Common myeloid progenitor, CD34-positive (primary cell): Measurements from ENCODE around the gene DUSP22. TPM values are rescaled to one million over a fixed set of nuclear protein-coding genes. Genes with fewer than 3 reads are reported as not detected.
A peak's percentile ranks its signal among the peaks of the same experiment; 100 is the strongest.
"Not testable (repeated sequence)": the region's sequence is repeated elsewhere in the genome, so short reads cannot be mapped to it uniquely, and the experiment has no call there.

Experiments
- CTCF ChIA-PET: fragments of 350-600 bp; sonication (Branson Sonifier 250); formaldehyde crosslinking; loops from one replicate; lab custom pipeline; 2021; ENCODE audit warnings: antibody characterized with exemption; lab: Charles Lee
- POLR2A ChIA-PET: fragments of 350-600 bp; sonication (Branson Sonifier 250); formaldehyde crosslinking; loops from one replicate; lab custom pipeline; 2021; ENCODE audit warnings: antibody characterized with exemption; lab: Charles Lee
- DNase-seq, 3 donors: peaks; one replicate each; pipeline versions ENCODE4 v3.0.0 to v3.0.0-alpha.2; 2013
- H3K27ac ChIP-seq, 2 experiments: 1 replicate in 1 of 2; 2 replicates in 1 of 2; pipeline ENCODE4 v1.7.0; 2013; ENCODE audit warnings: inconsistent platforms in 2 of 2, low read length in 2 of 2, mild to moderate bottlenecking in 2 of 2, low read depth in 1 of 2, moderate library complexity in 1 of 2; ENCODE audit not compliant: severe bottlenecking in 2 of 2, insufficient read depth in 1 of 2, poor library complexity in 1 of 2
- H3K27me3 ChIP-seq, 5 experiments: replicated peaks in 2 of 5; 1 replicate in 3 of 5; 2 replicates in 2 of 5; pipeline versions ENCODE4 v1.6.1 to v1.7.0; 2013; ENCODE audit warnings: low read length in 4 of 5, mild to moderate bottlenecking in 2 of 5, moderate library complexity in 2 of 5, inconsistent platforms in 1 of 5; ENCODE audit not compliant: insufficient read depth in 5 of 5, control insufficient read depth in 4 of 5
- H3K36me3 ChIP-seq, 4 experiments: 1 replicate in 2 of 4; 2 replicates in 2 of 4; pipeline versions ENCODE4 v1.6.1 to v1.7.0; 2013; ENCODE audit warnings: low read length in 3 of 4, control low read depth in 1 of 4, mild to moderate bottlenecking in 1 of 4; ENCODE audit not compliant: control insufficient read depth in 4 of 4, insufficient read depth in 4 of 4
- H3K4me1 ChIP-seq, 4 experiments: 1 replicate in 3 of 4; 2 replicates in 1 of 4; pipeline versions ENCODE4 v1.6.1 to v1.7.1; 2013; ENCODE audit warnings: low read length in 3 of 4, mild to moderate bottlenecking in 3 of 4, control low read depth in 1 of 4, inconsistent platforms in 1 of 4, moderate library complexity in 1 of 4; ENCODE audit not compliant: control insufficient read depth in 4 of 4, insufficient read depth in 4 of 4; ENCODE audit errors: control extremely low read depth in 1 of 4
- H3K4me3 ChIP-seq, 7 experiments: 1 replicate in 4 of 7; 2 replicates in 3 of 7; pipeline versions ENCODE4 v1.5.1 to v1.7.0; 2013; ENCODE audit warnings: mild to moderate bottlenecking in 7 of 7, low read length in 6 of 7, moderate library complexity in 6 of 7, inconsistent platforms in 2 of 7, low read depth in 2 of 7, control low read depth in 1 of 7; ENCODE audit not compliant: insufficient read depth in 4 of 7, control insufficient read depth in 1 of 7; ENCODE audit errors: extremely low read depth in 1 of 7
- H3K9me3 ChIP-seq, 5 experiments: 1 replicate in 4 of 5; 2 replicates in 1 of 5; pipeline versions ENCODE4 v1.6.1 to v1.7.1; 2013; ENCODE audit warnings: low read length in 4 of 5, mild to moderate bottlenecking in 2 of 5, inconsistent platforms in 1 of 5, low read depth in 1 of 5, moderate library complexity in 1 of 5; ENCODE audit not compliant: control insufficient read depth in 4 of 5, insufficient read depth in 2 of 5; ENCODE audit errors: control extremely low read depth in 1 of 5
- WGBS: methylation state at CpG from one replicate; pipeline ENCODE4 v1.1.5; 2013; ENCODE audit not compliant: insufficient coverage; 5-methylcytosine and 5-hydroxymethylcytosine counted together
- polyA plus RNA-seq: library from polyadenylated mRNA; unstranded; fragments of 120-200 nt; gene quantifications from one replicate; pipeline ENCODE4 v1.2.1, GENCODE V29; 2013

Gene DUSP22, protein sequence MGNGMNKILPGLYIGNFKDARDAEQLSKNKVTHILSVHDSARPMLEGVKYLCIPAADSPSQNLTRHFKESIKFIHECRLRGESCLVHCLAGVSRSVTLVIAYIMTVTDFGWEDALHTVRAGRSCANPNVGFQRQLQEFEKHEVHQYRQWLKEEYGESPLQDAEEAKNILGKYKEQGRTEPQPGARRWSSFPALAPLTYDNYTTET
- polyA plus RNA-seq = 38.7 TPM

DNA sequence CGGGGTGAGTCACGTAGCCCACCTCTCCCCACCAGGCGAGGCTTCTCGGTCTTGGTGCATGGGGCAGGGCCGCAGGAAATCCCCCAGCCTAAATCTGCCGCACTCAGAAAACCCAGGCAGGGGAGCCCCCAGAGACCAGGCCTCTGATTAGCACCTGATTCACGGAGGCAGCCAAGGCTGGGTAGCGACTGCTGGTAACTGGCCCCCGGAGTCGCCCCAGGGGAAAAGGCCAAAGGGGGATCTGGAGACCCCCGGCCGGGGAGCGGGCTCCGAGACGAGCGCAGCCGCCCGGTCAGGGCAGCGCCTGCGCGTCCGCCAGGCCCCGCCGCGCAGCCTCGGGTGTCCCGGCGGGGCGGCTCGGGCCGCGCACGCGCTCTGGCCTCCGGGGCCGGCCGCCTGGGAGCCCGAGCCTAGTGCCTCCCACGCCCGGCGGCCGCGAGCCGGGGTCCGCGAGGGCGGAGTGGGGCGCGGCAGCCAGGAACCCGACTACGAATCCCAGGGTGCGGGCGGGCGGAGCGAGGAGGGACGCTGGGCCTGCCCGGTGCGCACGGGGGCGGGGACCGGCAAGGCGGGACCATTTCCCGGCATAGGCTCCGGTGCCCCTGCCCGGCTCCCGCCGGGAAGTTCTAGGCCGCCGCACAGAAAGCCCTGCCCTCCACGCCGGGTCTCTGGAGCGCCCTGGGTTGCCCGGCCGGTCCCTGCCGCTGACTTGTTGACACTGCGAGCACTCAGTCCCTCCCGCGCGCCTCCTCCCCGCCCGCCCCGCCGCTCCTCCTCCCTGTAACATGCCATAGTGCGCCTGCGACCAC is at the start of gene DUSP22:
DUSP22 (plus strand) TSS at position 791 of the 809 bp plus-strand sequence. CDS start 53 bp downstream, outside the sequence.
- Histone ChIP-seq H3K4me1 (peaks cover 15 to 75% (median 57%) of the 10 kb centered on the region in 4 experiments), H3K27ac (peak within 1 kb of the TSS; percentile 72 to 85), H3K36me3 (no peaks in the 10 kb centered on the region), H3K27me3 (no peaks in the 10 kb centered on the region), H3K4me3 (peak within 1 kb of the TSS; percentile 53 to 80 (median 71)), H3K9me3 (no peaks in the 10 kb centered on the region)
- ChIA-PET POLR2A (no interaction called here), CTCF (no interaction called here)
- peak; percentile 76 to 95 (median 95) for DNase-seq
- 25% methylated on average over 83 of the region's 85 CpGs for WGBS

DNA sequence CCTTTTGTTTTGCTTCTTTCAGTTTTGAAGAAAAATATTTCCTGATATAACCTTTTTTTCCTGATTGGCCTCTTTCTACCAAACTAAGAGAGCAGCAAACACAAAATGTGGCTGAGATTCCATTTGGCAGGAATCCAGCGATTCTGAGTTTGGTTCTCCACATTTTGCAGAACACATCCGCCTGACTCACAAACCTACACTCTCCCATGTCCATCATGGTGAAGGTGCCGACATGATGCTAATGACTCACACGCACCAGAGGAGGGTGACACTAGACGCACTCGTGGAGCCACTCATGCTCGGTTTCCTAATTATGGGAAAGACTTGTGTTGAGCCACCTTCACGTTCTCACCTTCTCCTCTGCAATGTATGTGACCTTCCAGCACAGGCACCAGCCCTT is 45.9 kb upstream of the DUSP22 start:
- Histone ChIP-seq H3K36me3 (no peaks in the 10 kb centered on the region), H3K27ac (no peak overlapping the region), H3K4me3 (no peak overlapping the region), H3K9me3 (peaks cover 0 to 3% (median 0%) of the 10 kb centered on the region in 5 experiments), H3K4me1 (no peaks in the 10 kb centered on the region), H3K27me3 (no peaks in the 10 kb centered on the region)
- DNase-seq = no peak
- WGBS = 91% methylated on average over 8 of the region's 8 CpGs
- ChIA-PET POLR2A (no interaction called here), CTCF (no interaction called here)

DNA sequence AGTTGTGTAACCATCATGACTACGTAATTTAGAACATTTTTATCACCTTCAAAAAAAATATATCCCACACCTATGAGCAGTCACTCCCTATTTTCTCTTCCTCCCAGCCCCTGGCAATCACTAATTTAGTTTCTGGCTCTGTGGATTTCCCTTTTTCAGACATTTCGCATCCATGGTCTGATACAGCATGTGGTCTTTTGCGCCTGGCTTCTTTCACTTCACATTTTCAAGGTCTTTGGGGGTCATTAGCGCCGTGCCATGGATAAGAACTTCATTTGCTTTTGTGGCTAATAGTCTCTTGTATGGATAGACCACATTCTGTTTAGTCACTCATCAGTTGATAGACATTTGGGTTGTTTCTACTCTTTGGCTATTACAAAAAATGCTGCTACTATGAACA is 44.9 kb upstream of the DUSP22 start:
- 89% methylated on average over 3 of the region's 5 CpGs for WGBS
- no peak overlapping the region for H3K27ac ChIP-seq
- POLR2A ChIA-PET = no interaction called here
- no peaks in the 10 kb centered on the region for H3K36me3 ChIP-seq
- no peak for DNase-seq
- no peak overlapping the region for H3K4me3 ChIP-seq
- peaks cover 0 to 3% (median 0%) of the 10 kb centered on the region in 5 experiments for H3K9me3 ChIP-seq
- peaks cover 0 to 4% (median 0%) of the 10 kb centered on the region in 4 experiments for H3K4me1 ChIP-seq
- CTCF ChIA-PET = no interaction called here
- H3K27me3 ChIP-seq = no peaks in the 10 kb centered on the region

DNA sequence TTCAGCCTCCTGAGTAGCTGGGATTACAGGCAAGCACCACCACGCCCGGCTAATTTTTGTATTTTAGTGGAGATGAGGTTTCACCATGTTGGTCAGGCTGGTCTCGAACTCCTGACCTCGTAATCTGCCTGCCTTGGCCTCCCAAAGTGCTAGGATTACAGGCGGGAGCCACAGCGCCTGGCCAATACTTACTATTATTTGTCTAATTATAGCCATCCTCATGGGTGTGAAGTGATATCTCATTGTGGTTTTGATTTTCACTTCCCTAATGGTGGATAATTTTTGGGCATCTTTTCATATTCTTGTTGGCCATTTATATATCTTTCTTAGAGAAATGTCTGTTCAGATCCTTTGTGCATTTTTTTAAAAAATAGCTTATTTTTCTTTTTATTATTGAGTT is 44.2 kb upstream of the DUSP22 start:
- POLR2A ChIA-PET, H3K4me3 ChIP-seq, H3K36me3 ChIP-seq, CTCF ChIA-PET, DNase-seq, H3K4me1 ChIP-seq, H3K27ac ChIP-seq, H3K27me3 ChIP-seq, H3K9me3 ChIP-seq: not testable (repeated sequence)
- no CpG with 5 or more reads among the region's 6 CpGs for WGBS

DNA sequence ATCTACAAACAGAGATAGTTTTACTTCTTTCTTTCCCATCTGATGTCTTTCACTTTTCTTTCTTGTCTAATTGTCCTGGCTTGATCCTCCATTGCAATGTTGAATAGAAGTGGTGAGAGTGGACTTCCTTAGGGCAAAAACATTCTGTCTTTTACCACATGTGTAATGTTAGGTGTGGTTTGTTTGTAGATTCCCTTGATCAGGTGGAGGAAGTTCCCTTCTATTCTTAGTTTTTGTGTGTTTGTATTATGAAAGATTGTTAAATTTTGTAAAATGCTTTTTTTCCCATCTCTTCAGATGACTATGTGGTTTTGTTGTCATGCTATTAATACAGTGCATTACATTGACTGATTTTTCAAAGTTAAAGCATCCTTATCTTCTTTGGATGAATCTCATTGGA is 41.6 kb upstream of the DUSP22 start:
- H3K27me3 ChIP-seq = no peaks in the 10 kb centered on the region
- H3K27ac ChIP-seq = no peak overlapping the region
- H3K36me3 ChIP-seq = no peaks in the 10 kb centered on the region
- no peak overlapping the region for H3K4me3 ChIP-seq
- ChIA-PET POLR2A (no interaction called here), CTCF (no interaction called here)
- no peak for DNase-seq
- no peaks in the 10 kb centered on the region for H3K9me3 ChIP-seq
- peaks cover 0 to 9% (median 3%) of the 10 kb centered on the region in 4 experiments for H3K4me1 ChIP-seq

DNA sequence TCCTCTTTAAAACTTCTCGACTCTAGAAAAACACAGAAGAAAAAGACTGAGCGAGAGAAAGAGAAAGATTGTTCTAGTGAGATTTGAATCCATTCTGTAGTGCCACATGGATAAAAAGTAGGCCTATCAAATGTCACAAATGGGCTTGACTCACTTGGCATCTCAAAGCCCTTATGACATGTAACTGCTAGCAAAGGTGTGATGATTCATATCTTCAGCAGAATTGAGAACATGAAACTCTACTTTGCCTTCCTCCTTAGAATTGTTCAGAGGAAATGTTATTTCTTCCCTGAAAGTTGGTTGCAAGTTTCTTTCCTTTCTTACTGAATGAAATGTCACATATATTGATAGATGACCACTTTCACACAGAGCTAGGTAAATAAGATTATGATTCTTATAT is 40.4 kb upstream of the DUSP22 start:
- WGBS = 94% methylated on average over 2 of the region's 2 CpGs
- POLR2A ChIA-PET = no interaction called here
- CTCF ChIA-PET = no interaction called here
- Histone ChIP-seq H3K4me1 (peaks cover 0 to 12% (median 3%) of the 10 kb centered on the region in 4 experiments), H3K27me3 (no peaks in the 10 kb centered on the region), H3K4me3 (no peak overlapping the region), H3K27ac (no peak overlapping the region), H3K9me3 (no peaks in the 10 kb centered on the region), H3K36me3 (no peaks in the 10 kb centered on the region)
- DNase-seq = no peak
